Neuronal stem cell (in vitro differentiated cells): Measurements from ENCODE around the gene SOS1.
"Not testable (repeated sequence)": the region's sequence is repeated elsewhere in the genome, so short reads cannot be mapped to it uniquely, and the experiment has no call there.

Experiments
- DNase-seq: peaks from one replicate; pipeline ENCODE4 v3.0.0-alpha.2; 2013; ENCODE audit warnings: low spot score
- H2AFZ ChIP-seq: one replicate; pipeline ENCODE4 v1.6.1; 2013; ENCODE audit warnings: mild to moderate bottlenecking, low read length, inconsistent platforms
- H2AK5ac ChIP-seq: 2 replicates; pipeline ENCODE4 v1.6.1; 2013; ENCODE audit warnings: low read depth, mild to moderate bottlenecking, inconsistent platforms, low read length, moderate library complexity, mixed read lengths
- H2BK120ac ChIP-seq: 2 replicates; pipeline ENCODE4 v1.6.1; 2013; ENCODE audit warnings: low read depth, mild to moderate bottlenecking, inconsistent platforms, low read length, moderate library complexity, mixed read lengths
- H2BK12ac ChIP-seq: one replicate; pipeline ENCODE4 v1.6.1; 2013; ENCODE audit warnings: low read length, inconsistent platforms
- H2BK15ac ChIP-seq: 2 replicates; pipeline ENCODE4 v1.6.1; 2013; ENCODE audit warnings: mild to moderate bottlenecking, low read length, inconsistent platforms, mixed read lengths
- H2BK5ac ChIP-seq: one replicate; pipeline ENCODE4 v1.6.1; 2013; ENCODE audit warnings: inconsistent platforms, mild to moderate bottlenecking, low read length, moderate library complexity
- H3K14ac ChIP-seq: one replicate; pipeline ENCODE4 v1.6.1; 2013; ENCODE audit warnings: low read length, inconsistent platforms
- H3K18ac ChIP-seq: 2 replicates; pipeline ENCODE4 v1.6.1; 2013; ENCODE audit warnings: low read length, inconsistent platforms
- H3K23ac ChIP-seq: 2 replicates; pipeline ENCODE4 v1.6.1; 2013; ENCODE audit warnings: low read depth, mild to moderate bottlenecking, mixed read lengths, low read length, inconsistent platforms; ENCODE audit not compliant: poor library complexity
- H3K27ac ChIP-seq: replicated peaks from 3 replicates; pipeline ENCODE4 v1.5.1; 2013; ENCODE audit warnings: low read length, inconsistent platforms
- H3K27me3 ChIP-seq, 3 experiments: 2 replicates each; pipeline ENCODE4 v1.6.1; 2013; ENCODE audit warnings: low read length in 3 of 3, mild to moderate bottlenecking in 2 of 3, inconsistent platforms in 1 of 3, low read depth in 1 of 3, mixed read lengths in 1 of 3, moderate library complexity in 1 of 3; ENCODE audit not compliant: control insufficient read depth in 3 of 3, insufficient read depth in 3 of 3
- H3K36me3 ChIP-seq, 2 donors: replicated peaks in 1 of 2; 2 replicates each; pipeline ENCODE4 v1.6.1; 2013; ENCODE audit warnings: low read length in 2 of 2; ENCODE audit not compliant: control insufficient read depth in 2 of 2, insufficient read depth in 2 of 2
- H3K4ac ChIP-seq: 2 replicates; pipeline ENCODE4 v1.6.1; 2013; ENCODE audit warnings: inconsistent platforms, mild to moderate bottlenecking, low read length, moderate library complexity
- H3K4me1 ChIP-seq, 2 donors: 1 replicate in 1 of 2; 2 replicates in 1 of 2; pipeline ENCODE4 v1.6.1; 2013; ENCODE audit warnings: low read length in 2 of 2, low read depth in 1 of 2; ENCODE audit not compliant: control insufficient read depth in 2 of 2, insufficient read depth in 1 of 2
- H3K4me2 ChIP-seq: one replicate; pipeline ENCODE4 v1.6.1; 2013; ENCODE audit warnings: mild to moderate bottlenecking, low read length, inconsistent platforms; ENCODE audit not compliant: insufficient read depth, poor library complexity, severe bottlenecking
- H3K4me3 ChIP-seq, 2 donors: 2 replicates each; pipeline ENCODE4 v1.5.1; 2013; ENCODE audit warnings: low read length in 2 of 2, mild to moderate bottlenecking in 2 of 2, inconsistent platforms in 1 of 2, moderate library complexity in 1 of 2
- H3K79me1 ChIP-seq: one replicate; pipeline ENCODE4 v1.6.1; 2013; ENCODE audit warnings: low read depth, mild to moderate bottlenecking, inconsistent platforms, low read length, moderate library complexity
- H3K9ac ChIP-seq: one replicate; pipeline ENCODE4 v1.6.1; 2013; ENCODE audit warnings: mild to moderate bottlenecking, low read depth, low read length, inconsistent platforms; ENCODE audit not compliant: poor library complexity
- H3K9me3 ChIP-seq, 2 donors: replicated peaks in 1 of 2; 2 replicates each; pipeline versions ENCODE3 to v1.6.1; 2013; ENCODE audit warnings: low read length in 2 of 2, mild to moderate bottlenecking in 2 of 2, inconsistent platforms in 1 of 2, low read depth in 1 of 2, mixed read lengths in 1 of 2, moderate library complexity in 1 of 2; ENCODE audit not compliant: control insufficient read depth in 2 of 2, insufficient read depth in 1 of 2
- H4K8ac ChIP-seq: one replicate; pipeline ENCODE4 v1.6.1; 2013; ENCODE audit warnings: low read depth, mild to moderate bottlenecking, inconsistent platforms, low read length, moderate library complexity
- H4K91ac ChIP-seq: one replicate; pipeline ENCODE4 v1.6.1; 2013; ENCODE audit warnings: low read length, low read depth, mild to moderate bottlenecking, inconsistent platforms; ENCODE audit not compliant: poor library complexity
- WGBS, 2 donors: extraction: QIAGEN DNeasy Blood & Tissue Kit; methylation state at CpG; one replicate each; pipeline ENCODE4 v1.1.7; 2013; ENCODE audit warnings: missing lambda C conversion rate in 2 of 2, mixed read lengths in 1 of 2; ENCODE audit not compliant: insufficient read length in 2 of 2, insufficient replicate concordance in 1 of 2; ENCODE audit errors: extremely low coverage in 2 of 2; 5-methylcytosine and 5-hydroxymethylcytosine counted together

Gene SOS1

GRCh38 chr2:39058101-39058500 is 62.8 kb downstream of the SOS1 start:
- no CpG with 5 or more reads among the region's 3 CpGs for WGBS, 2 donors
- Histone ChIP-seq H3K23ac (no peak overlapping the region), H3K4me3 (no peak overlapping the region), H3K9me3 (peaks cover 0 to 3% of the 10 kb centered on the region in 2 donors), H3K4me2 (no peak overlapping the region), H4K91ac (no peak overlapping the region), H3K4ac (no peak overlapping the region), H2AK5ac (no peak overlapping the region), H2BK15ac (no peak overlapping the region), H3K18ac (no peak overlapping the region), H4K8ac (no peak overlapping the region), H2BK5ac (no peak overlapping the region), H3K27me3 (no peaks in the 10 kb centered on the region), H2AFZ (no peak overlapping the region), H3K9ac (no peak overlapping the region), H3K36me3 (peaks cover 2 to 32% of the 10 kb centered on the region in 2 donors), H3K14ac (no peak overlapping the region), H3K27ac (no peak overlapping the region), H2BK12ac (no peak overlapping the region), H2BK120ac (no peak overlapping the region), H3K79me1 (no peaks in the 10 kb centered on the region), H3K4me1 (no peaks in the 10 kb centered on the region)
- DNase-seq: no peak

GRCh38 chr2:39052665-39053064 is 68.2 kb downstream of the SOS1 start:
- not testable (repeated sequence) for H2AK5ac ChIP-seq, H3K27ac ChIP-seq, DNase-seq, H3K18ac ChIP-seq, H2AFZ ChIP-seq, H3K4me3 ChIP-seq, H3K23ac ChIP-seq, H2BK120ac ChIP-seq, H3K9me3 ChIP-seq, H3K79me1 ChIP-seq, H3K14ac ChIP-seq, H3K4ac ChIP-seq, H3K9ac ChIP-seq, H2BK15ac ChIP-seq, H3K4me1 ChIP-seq, H4K91ac ChIP-seq, H2BK5ac ChIP-seq, H4K8ac ChIP-seq, H3K27me3 ChIP-seq, H2BK12ac ChIP-seq, H3K4me2 ChIP-seq
- H3K36me3 ChIP-seq: peaks cover 2 to 84% of the 10 kb centered on the region in 2 donors
- WGBS, 2 donors: no CpG with 5 or more reads among the region's 6 CpGs

GRCh38 chr2:39050109-39050508 is 70.7 kb downstream of the SOS1 start:
- H2BK12ac ChIP-seq: no peak overlapping the region
- no peak overlapping the region for H2BK5ac ChIP-seq
- no peak overlapping the region for H2AFZ ChIP-seq
- DNase-seq: no peak
- H3K9ac ChIP-seq: no peak overlapping the region
- no peaks in the 10 kb centered on the region for H3K79me1 ChIP-seq
- WGBS, 2 donors: no CpG with 5 or more reads among the region's 1 CpG
- H3K18ac ChIP-seq: no peak overlapping the region
- H3K9me3 ChIP-seq: peaks cover 0 to 5% of the 10 kb centered on the region in 2 donors
- H3K4ac ChIP-seq: no peak overlapping the region
- H4K8ac ChIP-seq: no peak overlapping the region
- H3K27ac ChIP-seq: no peak overlapping the region
- no peak overlapping the region for H3K4me2 ChIP-seq
- H3K27me3 ChIP-seq: no peaks in the 10 kb centered on the region
- H3K36me3 ChIP-seq: peaks cover 2 to 82% of the 10 kb centered on the region in 2 donors
- no peak overlapping the region for H3K4me3 ChIP-seq
- no peak overlapping the region for H2BK120ac ChIP-seq
- no peak overlapping the region for H4K91ac ChIP-seq
- no peaks in the 10 kb centered on the region for H3K4me1 ChIP-seq
- no peak overlapping the region for H2AK5ac ChIP-seq
- H3K14ac ChIP-seq: no peak overlapping the region
- H3K23ac ChIP-seq: no peak overlapping the region
- H2BK15ac ChIP-seq: no peak overlapping the region

- Histone ChIP-seq H2BK5ac (no peak overlapping the region), H4K8ac (no peak overlapping the region), H2BK12ac (no peak overlapping the region), H4K91ac (no peak overlapping the region), H3K9me3 (no peaks in the 10 kb centered on the region), H3K23ac (no peak overlapping the region), H2AFZ (no peak overlapping the region), H3K79me1 (no peaks in the 10 kb centered on the region), H3K14ac (no peak overlapping the region), H3K18ac (no peak overlapping the region), H2BK120ac (no peak overlapping the region), H3K36me3 (peaks cover 1 to 31% of the 10 kb centered on the region in 2 donors), H3K4me1 (no peaks in the 10 kb centered on the region), H3K4me3 (no peak overlapping the region), H3K27ac (no peak overlapping the region), H3K9ac (no peak overlapping the region), H3K4me2 (no peak overlapping the region), H2AK5ac (no peak overlapping the region), H3K4ac (no peak overlapping the region), H2BK15ac (no peak overlapping the region), H3K27me3 (no peaks in the 10 kb centered on the region)
- DNase-seq: no peak
- no CpG with 5 or more reads among the region's 2 CpGs for WGBS, 2 donors
Observed at GRCh38 chr2:39039072-39039471, 81.8 kb downstream of the SOS1 start.
